Esophagus squamous epithelium (tissue), 5 donors: Measurements from ENCODE around the gene BMPER. TPM values are rescaled to one million over a fixed set of nuclear protein-coding genes. Genes with fewer than 3 reads are reported as not detected.

Experiments
- DNase-seq: peaks from one replicate; lab custom pipeline; 2025; lab: John Stamatoyannopoulos, UW
- H3K27ac ChIP-seq, 4 donors: fragments of 200-600 bp; sonication (generic); one replicate each; pipeline ENCODE4 v1.5.1; 2016 to 2019; ENCODE audit warnings: mild to moderate bottlenecking in 1 of 4
- H3K27me3 ChIP-seq, 4 donors: fragments of 200-600 bp; sonication (generic); 1 replicate in 3 of 4; 2 replicates in 1 of 4; pipeline versions ENCODE4 v1.5.1 to v1.6.0; 2017 to 2021; ENCODE audit warnings: antibody characterized with exemption in 1 of 4
- H3K36me3 ChIP-seq, 3 donors: fragments of 200-600 bp; sonication (generic); one replicate each; pipeline ENCODE4 v1.5.1; 2016 to 2019
- H3K4me1 ChIP-seq, 3 donors: fragments of 200-600 bp; sonication (generic); one replicate each; pipeline ENCODE4 v1.5.1; 2017 to 2019
- H3K4me3 ChIP-seq, 4 donors: fragments of 200-600 bp; sonication (generic); 1 replicate in 3 of 4; 2 replicates in 1 of 4; pipeline ENCODE4 v1.5.1; 2016 to 2019; ENCODE audit warnings: mild to moderate bottlenecking in 2 of 4, moderate library complexity in 1 of 4
- H3K9me3 ChIP-seq, 3 donors: fragments of 200-600 bp; sonication (generic); one replicate each; pipeline ENCODE4 v1.5.1; 2016 to 2019
- POLR2A ChIP-seq, 4 donors: fragments of 450-650 bp; IDR thresholded peaks; one replicate each; pipeline ENCODE4 v1.6.1; 2017; ENCODE audit warnings: antibody characterized with exemption in 4 of 4, mild to moderate bottlenecking in 4 of 4, moderate library complexity in 3 of 4
- WGBS, 2 donors: methylation state at CpG; one replicate each; pipeline ENCODE4 v1.1.5; 2018; 5-methylcytosine and 5-hydroxymethylcytosine counted together
- intact Hi-C: fragments of 100-400 bp; cut with DNase I; formaldehyde crosslinking; loops from one replicate; pipeline ENCODE4 v1.15.0; 2022
- total RNA-seq, 4 donors: library from RNA; depleted of rRNA; stranded (reverse); fragments of >200 nt; gene quantifications; one replicate each; pipeline ENCODE4 v1.1.0, GENCODE V29; 2016
- TF ChIP-seq, protein P1 (sequence below), 6 experiments: fragments of 450-650 bp in 4 of 6; fragments of 200-600 bp in 2 of 6; sonication (generic) in 2 of 6; IDR thresholded peaks; one replicate each; pipeline ENCODE4 v1.5.1; 2016 to 2019; ENCODE audit warnings: antibody characterized with exemption in 6 of 6, mild to moderate bottlenecking in 4 of 6, moderate library complexity in 4 of 6
- donor health status: DM: yes; HTN: yes; CAD: no.

The BMPER gene
- total RNA-seq, 4 donors from 2014 or later: 0.11 to 0.76 (median 0.34) TPM

DNA sequence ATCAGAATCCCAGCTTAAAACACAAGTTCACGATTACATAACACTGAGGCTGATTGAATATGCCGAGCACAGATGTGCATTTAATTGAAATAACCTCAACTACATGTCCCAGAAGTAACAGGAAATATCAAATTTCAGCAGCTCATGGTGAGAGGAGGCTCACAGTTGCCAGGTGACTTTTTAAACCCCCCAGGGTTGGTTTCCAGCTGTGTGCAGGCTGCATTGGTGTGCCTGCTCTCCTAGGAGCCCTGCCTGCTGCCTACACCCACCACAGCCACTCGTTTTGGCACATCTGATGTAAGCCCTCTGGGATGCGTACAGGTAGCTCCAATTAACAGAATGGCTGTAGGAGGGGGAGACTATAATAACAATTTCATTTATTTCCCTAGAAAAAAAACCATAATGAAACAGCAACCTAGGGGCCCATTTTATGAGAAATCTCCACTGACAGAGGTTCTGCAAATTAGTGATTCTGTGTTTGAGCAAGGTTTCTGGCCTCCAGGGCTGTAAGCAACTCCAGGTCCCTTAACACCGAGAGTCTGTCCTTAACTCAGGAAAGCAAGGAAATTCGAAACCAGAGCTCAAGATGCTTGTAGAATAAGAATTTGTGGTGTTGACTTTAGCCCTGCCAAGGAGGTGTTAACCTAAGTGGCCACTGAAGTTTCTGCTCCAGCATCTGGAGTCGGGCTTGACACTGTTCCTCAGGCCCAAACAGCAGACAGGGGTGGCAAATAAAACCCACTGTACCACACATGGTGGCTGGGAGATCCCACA lies 161.9 kb downstream of the BMPER start:
- TF ChIP-seq, protein P1, sequence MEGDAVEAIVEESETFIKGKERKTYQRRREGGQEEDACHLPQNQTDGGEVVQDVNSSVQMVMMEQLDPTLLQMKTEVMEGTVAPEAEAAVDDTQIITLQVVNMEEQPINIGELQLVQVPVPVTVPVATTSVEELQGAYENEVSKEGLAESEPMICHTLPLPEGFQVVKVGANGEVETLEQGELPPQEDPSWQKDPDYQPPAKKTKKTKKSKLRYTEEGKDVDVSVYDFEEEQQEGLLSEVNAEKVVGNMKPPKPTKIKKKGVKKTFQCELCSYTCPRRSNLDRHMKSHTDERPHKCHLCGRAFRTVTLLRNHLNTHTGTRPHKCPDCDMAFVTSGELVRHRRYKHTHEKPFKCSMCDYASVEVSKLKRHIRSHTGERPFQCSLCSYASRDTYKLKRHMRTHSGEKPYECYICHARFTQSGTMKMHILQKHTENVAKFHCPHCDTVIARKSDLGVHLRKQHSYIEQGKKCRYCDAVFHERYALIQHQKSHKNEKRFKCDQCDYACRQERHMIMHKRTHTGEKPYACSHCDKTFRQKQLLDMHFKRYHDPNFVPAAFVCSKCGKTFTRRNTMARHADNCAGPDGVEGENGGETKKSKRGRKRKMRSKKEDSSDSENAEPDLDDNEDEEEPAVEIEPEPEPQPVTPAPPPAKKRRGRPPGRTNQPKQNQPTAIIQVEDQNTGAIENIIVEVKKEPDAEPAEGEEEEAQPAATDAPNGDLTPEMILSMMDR (IDR thresholded peaks at IDR 0.05): no peak
- TF ChIP-seq POLR2A (IDR thresholded peaks at IDR 0.05): no peak
- DNase-seq: no peak
- Histone ChIP-seq H3K27me3 (no peaks in the 10 kb centered on the region), H3K9me3 (no peaks in the 10 kb centered on the region), H3K4me3 (no peak overlapping the region), H3K36me3 (no peaks in the 10 kb centered on the region), H3K27ac (no peak overlapping the region), H3K4me1 (no peaks in the 10 kb centered on the region)
- intact Hi-C loops: no loop called here
- WGBS, 2 donors: 40 to 53% methylated on average over 6 to 7 of the region's 7 CpGs

DNA sequence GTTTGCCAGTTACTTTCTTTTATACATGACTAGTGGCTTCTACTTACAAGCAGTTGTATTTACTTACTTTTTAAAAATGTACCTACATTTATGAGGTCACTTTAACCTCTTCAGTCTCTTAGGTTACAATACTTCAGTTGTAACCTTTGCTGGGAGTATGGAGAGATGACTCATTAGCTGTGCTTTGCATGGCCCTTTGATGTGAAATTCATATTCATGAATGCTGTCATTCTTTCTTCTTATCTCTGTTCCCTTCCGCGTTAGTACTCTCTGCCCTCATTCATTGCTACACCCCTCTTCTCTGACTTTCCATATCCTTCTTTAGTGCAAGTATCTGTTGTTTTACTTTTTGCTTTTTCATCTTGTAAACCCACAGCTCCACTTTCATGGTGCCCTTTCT lies 164.3 kb downstream of the BMPER start:
- Histone ChIP-seq H3K4me1 (no peaks in the 10 kb centered on the region), H3K36me3 (no peaks in the 10 kb centered on the region), H3K9me3 (no peaks in the 10 kb centered on the region), H3K27ac (no peak overlapping the region), H3K4me3 (no peak overlapping the region), H3K27me3 (no peaks in the 10 kb centered on the region)
- intact Hi-C loops: no loop called here
- 36% methylated on average over 2 of the region's 2 CpGs for WGBS, 2 donors
- TF ChIP-seq, protein P1 (IDR thresholded peaks at IDR 0.05): no peak
- no peak for TF ChIP-seq POLR2A (IDR thresholded peaks at IDR 0.05)
- no peak for DNase-seq

DNA sequence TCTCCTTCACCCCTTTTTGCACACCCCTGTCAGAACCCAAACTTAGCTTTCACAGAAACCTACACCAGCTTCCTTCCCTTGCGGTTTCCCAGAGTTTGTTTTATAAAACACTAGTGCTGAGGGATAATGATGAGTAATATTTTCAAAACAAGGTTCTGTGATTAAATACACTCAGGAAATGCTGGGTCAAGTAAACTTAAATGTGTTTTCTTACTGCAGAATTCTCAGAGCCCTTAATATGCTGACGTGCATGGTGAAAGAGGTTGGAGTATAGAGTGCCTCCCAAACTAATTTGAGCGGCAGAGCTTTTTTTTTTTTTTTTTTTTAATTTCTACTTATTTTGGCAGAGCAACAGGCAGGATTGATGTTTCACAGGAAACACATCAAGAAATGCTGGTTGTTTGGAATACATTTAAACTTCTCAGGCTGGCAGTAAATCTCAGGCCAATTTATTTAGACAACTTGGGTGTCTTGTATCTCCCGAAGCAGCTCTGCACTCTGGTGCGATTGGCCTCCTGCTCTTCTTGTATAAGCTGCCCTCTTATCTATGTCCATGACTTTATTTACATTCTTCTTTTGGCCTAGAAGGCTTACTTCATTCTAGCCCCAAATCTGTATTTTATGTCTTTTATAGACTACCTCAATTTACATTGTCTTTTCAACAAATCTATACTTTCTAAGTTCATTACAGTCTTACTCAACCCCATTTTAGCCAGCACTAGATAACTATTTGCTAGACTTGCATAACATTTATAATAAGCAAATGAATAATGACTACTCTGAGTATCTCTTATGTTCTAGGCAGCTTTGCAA lies 165.4 kb downstream of the BMPER start:
- H3K4me1 ChIP-seq: no peaks in the 10 kb centered on the region
- TF ChIP-seq POLR2A (IDR thresholded peaks at IDR 0.05): no peak
- TF ChIP-seq, protein P1 (IDR thresholded peaks at IDR 0.05): no peak
- no peaks in the 10 kb centered on the region for H3K36me3 ChIP-seq
- H3K27ac ChIP-seq: no peak overlapping the region
- no peak for DNase-seq
- no peaks in the 10 kb centered on the region for H3K9me3 ChIP-seq
- intact Hi-C loops: no loop called here
- WGBS, 2 donors: 63 to 71% methylated on average over 5 of the region's 5 CpGs
- H3K4me3 ChIP-seq: no peak overlapping the region
- no peaks in the 10 kb centered on the region for H3K27me3 ChIP-seq

DNA sequence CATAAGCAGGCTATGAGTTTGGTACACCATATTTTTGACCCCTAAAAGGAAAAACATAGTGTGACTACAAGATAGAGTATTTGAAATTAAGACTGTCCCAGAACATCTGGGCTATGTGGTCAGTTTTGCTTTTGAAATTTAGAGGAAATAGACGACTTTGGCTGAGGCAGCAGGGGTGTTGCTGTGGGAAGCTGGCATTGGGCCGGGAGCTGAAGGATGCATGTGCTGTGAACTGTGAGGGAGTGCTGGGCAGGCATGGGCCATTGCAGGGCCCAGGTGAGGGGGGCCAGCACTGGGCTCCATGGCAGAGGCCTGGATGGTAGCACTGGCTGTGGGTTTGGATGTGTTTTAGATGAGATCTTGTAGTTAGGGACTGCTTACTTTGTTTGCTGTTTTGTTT lies 168.3 kb downstream of the BMPER start:
- H3K27ac ChIP-seq: no peak overlapping the region
- H3K4me3 ChIP-seq: no peak overlapping the region
- no peaks in the 10 kb centered on the region for H3K36me3 ChIP-seq
- no peaks in the 10 kb centered on the region for H3K27me3 ChIP-seq
- intact Hi-C loops: no loop called here
- DNase-seq: no peak
- no peaks in the 10 kb centered on the region for H3K9me3 ChIP-seq
- TF ChIP-seq, protein P1 (IDR thresholded peaks at IDR 0.05): no peak
- no peak for TF ChIP-seq POLR2A (IDR thresholded peaks at IDR 0.05)
- WGBS, 2 donors: 42 to 47% methylated on average over 2 of the region's 2 CpGs
- H3K4me1 ChIP-seq: no peaks in the 10 kb centered on the region

DNA sequence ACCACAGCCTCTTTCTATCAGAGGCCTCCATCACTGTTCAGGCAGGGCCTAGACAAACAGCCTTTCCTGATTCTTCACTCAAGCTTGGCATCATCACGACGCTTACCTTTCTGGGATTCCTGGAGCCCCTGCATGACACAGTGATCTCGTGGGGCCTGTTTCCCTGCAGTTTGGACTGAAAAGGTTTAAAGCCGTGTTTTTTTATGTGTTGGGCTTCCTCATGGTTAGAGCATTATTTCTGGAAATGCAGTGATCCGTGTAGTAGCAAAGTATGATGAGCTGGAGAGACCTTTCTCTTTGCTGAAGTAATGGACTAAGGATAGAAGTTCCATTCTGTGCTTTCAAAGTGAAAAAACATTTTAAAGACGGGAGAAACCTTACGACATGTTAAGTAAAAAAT lies 169.1 kb downstream of the BMPER start:
- Histone ChIP-seq H3K4me1 (no peaks in the 10 kb centered on the region), H3K4me3 (no peak overlapping the region), H3K27me3 (no peaks in the 10 kb centered on the region), H3K36me3 (no peaks in the 10 kb centered on the region), H3K9me3 (no peaks in the 10 kb centered on the region), H3K27ac (no peak overlapping the region)
- no peak for TF ChIP-seq POLR2A (IDR thresholded peaks at IDR 0.05)
- TF ChIP-seq, protein P1 (IDR thresholded peaks at IDR 0.05): no peak
- intact Hi-C loops: no loop called here
- no peak for DNase-seq
- 69 to 79% methylated on average over 7 of the region's 7 CpGs for WGBS, 2 donors
